GM12801 (cell line): Measurements from ENCODE around the gene CLTCL1.

Experiments used
- CTCF ChIP-seq: IDR thresholded peaks from one replicate; pipeline ENCODE4 v1.5.1; 2011; ENCODE audit warnings: control low read depth; ENCODE audit not compliant: insufficient read length; ENCODE audit errors: extremely low read depth

Gene CLTCL1

GRCh38 chr22:19210188-19210587, 81.3 kb downstream of the CLTCL1 start:
- TF ChIP-seq CTCF: no peak

GRCh38 chr22:19208287-19208847, 83.2 kb downstream of the CLTCL1 start:
- no peak for TF ChIP-seq CTCF

GRCh38 chr22:19207884-19208283, 83.6 kb downstream of the CLTCL1 start:
- TF ChIP-seq CTCF: no peak

GRCh38 chr22:19207401-19207808, 84.1 kb downstream of the CLTCL1 start:
- TF ChIP-seq CTCF: no peak

- no peak for TF ChIP-seq CTCF
These were observed 85.2 kb downstream of the CLTCL1 start for GRCh38 chr22:19206287-19206686.

GRCh38 chr22:19204640-19205039, 86.9 kb downstream of the CLTCL1 start:
- no peak for TF ChIP-seq CTCF

- no peak for TF ChIP-seq CTCF
These were observed 87.7 kb downstream of the CLTCL1 start for GRCh38 chr22:19203834-19204233.
